GM21360 (cell line): Measurements from ENCODE around the gene TMEM14B.
"Not testable (repeated sequence)": the region's sequence is repeated elsewhere in the genome, so short reads cannot be mapped to it uniquely, and the experiment has no call there.

Source experiments
- ATAC-seq: cut with Tn5 transposase; IDR thresholded peaks from one replicate; pipeline ENCODE4 v1.9.1; 2021; ENCODE audit warnings: mild to moderate bottlenecking, moderate library complexity; ENCODE audit not compliant: unreplicated experiment

The TMEM14B gene

GRCh38 chr6:10747251-10747972, at the start of gene TMEM14B:
Gene TMEM14B (plus strand): TSS chr6:10747805. CDS start chr6:10749246, 1,441 bp downstream.
- ATAC-seq = peak; percentile 98

- ATAC-seq = no peak
These were observed 33.6 kb upstream of the TMEM14B start for GRCh38 chr6:10713962-10714361.

DNA sequence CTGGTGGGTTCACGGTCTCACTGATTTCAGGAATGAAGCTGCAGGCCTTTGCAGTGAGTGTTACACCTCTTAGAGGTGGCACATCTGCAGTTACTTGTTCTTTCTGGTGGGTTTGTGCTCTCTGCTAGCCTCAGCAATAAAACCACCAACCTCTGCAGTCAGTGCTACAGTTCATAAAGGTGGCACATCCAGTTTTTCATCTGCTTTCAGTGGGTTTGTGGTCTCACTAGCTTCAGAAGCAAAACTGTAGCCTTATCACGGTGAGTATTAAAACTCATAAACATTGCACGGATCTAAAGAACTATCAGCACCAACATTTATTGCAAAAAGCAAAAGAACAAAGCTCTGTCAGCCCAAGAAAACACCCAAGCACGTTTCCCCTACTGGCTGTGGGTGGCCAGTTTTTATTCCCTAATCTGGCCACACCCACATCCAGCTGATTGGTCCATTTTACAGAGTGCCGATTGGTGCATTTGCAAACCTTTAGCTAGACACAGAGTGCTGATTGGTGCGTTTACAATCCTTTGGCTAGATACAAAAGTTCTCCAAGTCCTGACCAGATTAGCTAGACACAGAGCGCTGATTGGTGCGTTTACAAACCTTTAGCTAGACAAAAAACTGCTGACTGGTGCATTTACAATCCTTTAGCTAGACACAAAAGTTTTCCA, 28.2 kb upstream of the TMEM14B start:
- ATAC-seq = no peak

GRCh38 chr6:10719964-10720264, 27.7 kb upstream of the TMEM14B start:
- ATAC-seq = no peak

GRCh38 chr6:10720265-10720959, 27.2 kb upstream of the TMEM14B start:
- ATAC-seq = no peak

- not testable (repeated sequence) for ATAC-seq
These were observed 26.4 kb upstream of the TMEM14B start for GRCh38 chr6:10720960-10721849.

DNA sequence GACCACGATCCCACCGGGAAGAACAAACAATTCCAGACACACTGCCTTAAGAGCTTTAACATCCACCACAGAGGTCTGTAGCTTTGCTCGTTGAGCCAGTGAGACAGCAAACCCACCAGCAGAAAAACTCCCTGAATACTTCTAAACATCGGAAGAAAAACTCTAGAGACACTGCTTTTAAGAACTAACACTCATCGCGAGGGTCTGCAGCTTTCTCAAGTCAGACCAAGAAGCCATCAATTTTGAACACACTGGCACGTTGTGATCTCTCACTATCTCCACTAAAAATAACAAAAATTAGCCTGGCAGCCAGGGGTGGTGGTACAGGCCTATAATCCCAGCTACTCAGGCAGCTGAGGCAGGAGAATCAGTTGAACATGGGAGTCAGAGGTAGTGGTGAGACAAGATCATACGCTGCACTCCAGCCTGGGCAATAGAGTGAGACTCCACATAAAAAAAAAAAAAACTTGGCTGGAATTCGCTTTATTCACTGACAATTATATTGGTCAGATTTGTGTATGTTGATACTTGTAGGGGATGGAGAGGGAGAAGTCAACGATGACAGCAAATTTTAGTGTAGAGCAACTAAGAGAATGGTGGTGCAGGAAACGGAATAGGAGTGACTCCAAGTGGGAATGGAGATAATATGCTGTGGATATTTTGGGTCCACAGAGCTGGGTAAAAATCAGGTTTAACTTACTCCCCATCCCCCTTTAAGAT, 25.6 kb upstream of the TMEM14B start:
- ATAC-seq = no peak

DNA sequence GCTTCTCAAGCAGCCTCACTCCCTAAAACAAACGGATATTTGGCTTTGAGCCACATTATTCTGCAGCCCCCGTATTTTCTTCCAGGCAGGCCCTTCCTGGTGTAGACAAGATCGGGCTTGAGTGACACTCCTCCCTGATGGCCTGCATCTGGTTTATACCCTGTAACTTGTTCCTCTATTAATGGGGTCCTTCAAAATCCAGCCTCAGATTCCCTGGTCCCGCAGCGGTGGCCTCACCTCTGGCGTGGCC, 25.1 kb upstream of the TMEM14B start:
- no peak for ATAC-seq

GRCh38 chr6:10722820-10723566, 24.6 kb upstream of the TMEM14B start, which contains the start of gene TMEM14C:
Gene TMEM14C (plus strand): TSS chr6:10723070. CDS start chr6:10724614, 1,544 bp downstream.
- ATAC-seq = peak; percentile 100

- no peak for ATAC-seq
These were observed 24.1 kb upstream of the TMEM14B start for GRCh38 chr6:10723567-10723881.

DNA sequence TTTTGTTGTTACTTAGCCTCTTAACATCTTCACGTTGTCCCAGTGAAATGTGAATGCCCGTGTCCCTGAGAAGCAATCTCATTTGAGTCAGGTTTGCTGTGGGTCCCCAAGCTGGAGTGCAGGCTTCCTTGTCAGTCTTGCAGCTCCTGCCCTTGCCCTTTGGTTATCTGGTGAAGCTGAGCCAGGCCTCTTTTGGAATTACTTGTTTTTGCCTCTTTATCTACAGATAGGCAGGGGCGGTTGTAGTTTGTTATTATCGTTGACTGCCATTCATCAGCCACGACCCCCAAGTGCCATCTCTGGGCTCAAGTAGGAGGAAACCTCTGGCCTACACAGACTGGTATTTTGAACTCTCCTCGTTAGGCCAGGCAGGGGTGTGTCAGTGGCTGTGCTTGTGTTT, 22.6 kb upstream of the TMEM14B start:
- no peak for ATAC-seq

- no peak for ATAC-seq
These were observed 21.9 kb upstream of the TMEM14B start for GRCh38 chr6:10725716-10726115.

DNA sequence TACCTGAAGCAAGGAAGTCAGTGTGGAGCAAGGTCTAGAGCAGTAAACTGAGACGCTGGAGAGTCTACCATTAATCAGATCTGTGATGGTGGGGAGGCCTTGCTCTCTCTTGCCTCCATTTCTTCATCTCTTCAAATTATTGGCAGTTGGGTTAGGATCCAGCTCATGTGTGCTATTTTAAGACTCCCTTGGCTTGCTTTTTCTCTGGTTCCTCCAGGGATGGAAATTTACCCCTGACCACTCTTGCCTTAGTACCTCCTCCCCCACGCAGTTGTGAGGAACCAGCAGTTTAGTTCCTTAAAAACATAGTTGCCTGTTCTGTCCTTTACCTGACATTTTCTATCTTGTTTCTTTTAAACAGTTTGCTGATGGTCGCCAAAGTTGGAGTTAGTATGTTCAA, 17.4 kb upstream of the TMEM14B start:
- ATAC-seq = no peak

DNA sequence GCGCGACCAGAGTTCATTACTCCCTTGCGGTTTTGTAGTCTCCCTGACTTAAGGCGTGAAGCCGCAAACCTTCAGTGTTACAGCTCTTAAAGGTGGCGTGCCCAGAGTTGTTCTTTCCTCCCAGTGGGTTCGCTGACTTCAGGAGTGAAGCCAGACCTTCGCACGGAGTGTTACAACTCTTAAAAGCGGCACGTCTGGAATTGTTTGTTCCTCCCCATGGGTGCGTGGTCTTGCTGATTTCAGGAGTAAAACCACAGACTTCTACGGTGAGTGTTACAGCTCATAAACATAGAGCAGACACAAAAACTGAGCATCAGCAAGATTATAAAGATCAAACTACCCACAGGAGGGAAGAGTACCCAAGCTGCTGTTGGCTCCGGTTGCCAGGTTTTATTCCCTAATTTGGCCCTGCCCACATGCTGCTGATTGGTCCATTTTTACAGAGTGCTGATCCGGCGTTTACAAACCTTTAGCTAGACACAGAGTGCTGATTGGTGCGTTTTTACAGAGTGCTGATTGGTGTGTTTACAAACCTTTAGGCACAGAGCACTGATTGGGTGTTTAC, 14.4 kb upstream of the TMEM14B start:
- ATAC-seq = no peak

- ATAC-seq = no peak
These were observed 13.7 kb upstream of the TMEM14B start for GRCh38 chr6:10733863-10734262.

- ATAC-seq = no peak
These were observed 10.9 kb upstream of the TMEM14B start for GRCh38 chr6:10736731-10737130.

- ATAC-seq = no peak
These were observed 7.5 kb upstream of the TMEM14B start for GRCh38 chr6:10740061-10740460.

GRCh38 chr6:10741643-10742042, 6.0 kb upstream of the TMEM14B start:
- ATAC-seq = not testable (repeated sequence)

DNA sequence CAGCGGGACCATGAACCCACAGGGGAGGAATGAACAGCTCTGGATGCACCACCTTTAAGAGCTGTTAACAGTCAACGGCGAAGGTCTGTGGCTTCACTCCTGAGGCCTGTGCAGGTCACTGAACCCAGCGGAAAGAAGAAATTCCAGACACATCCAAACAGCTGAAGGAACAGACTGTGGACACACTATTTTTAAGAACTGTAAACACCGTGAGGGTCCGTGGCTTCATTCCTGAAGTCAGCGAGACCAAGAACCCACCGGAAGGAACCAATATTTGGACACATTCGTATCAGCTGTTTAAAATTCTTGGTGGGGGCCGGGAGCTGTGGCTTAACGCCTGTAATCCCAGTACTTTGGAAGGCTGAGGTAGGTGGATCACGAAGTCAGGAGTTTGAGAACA, 5.4 kb upstream of the TMEM14B start:
- ATAC-seq = no peak

- ATAC-seq = no peak
These were observed 4.1 kb upstream of the TMEM14B start for GRCh38 chr6:10743515-10743914.
